K562 (cell line): ENCODE measurements around the gene MCAT. TPM values are rescaled to one million over a fixed set of nuclear protein-coding genes. Genes with fewer than 3 reads are reported as not detected.

Experiments
- BHLHE40 ChIP-seq: IDR thresholded peaks from 2 replicates; pipeline ENCODE4 v1.6.1; 2011; ENCODE audit warnings: low read length, improper control_type of control experiment
- CREM ChIP-seq: IDR thresholded peaks from 2 replicates; pipeline ENCODE4 v1.6.1; 2014; ENCODE audit warnings: antibody characterized with exemption, low read depth
- EGR1 ChIP-seq: fragments of 450-650 bp; conservative IDR thresholded peaks from 2 replicates; pipeline ENCODE4 v1.6.1; 2017; ENCODE audit warnings: mild to moderate bottlenecking
- FOXJ2 ChIP-seq: fragments of 200-800 bp; sonication (Bioruptor generic); IDR thresholded peaks from 2 replicates; pipeline ENCODE4 v1.6.1; 2016; ENCODE audit warnings: missing genetic modification characterization, missing compliant biosample characterization
- FUS ChIP-seq: fragments of 200-400 bp; formaldehyde crosslinking; optimal IDR thresholded peaks from 2 replicates; pipeline ENCODE3; 2017; ENCODE audit warnings: low read depth, low read length
- HCFC1 ChIP-seq: IDR thresholded peaks from 2 replicates; pipeline ENCODE4 v1.6.1; 2012; ENCODE audit warnings: low read depth, low read length, improper control_type of control experiment
- HDAC3 ChIP-seq: fragments of 450-650 bp; IDR thresholded peaks from 2 replicates; pipeline ENCODE4 v1.6.1; 2018; ENCODE audit warnings: borderline replicate concordance, mild to moderate bottlenecking, moderate library complexity; ENCODE audit not compliant: partially characterized antibody
- HNRNPK ChIP-seq: fragments of 200-400 bp; formaldehyde crosslinking; IDR thresholded peaks from one replicate; pipeline ENCODE4 v1.6.1; 2018; ENCODE audit warnings: mild to moderate bottlenecking, low read depth, low read length; ENCODE audit not compliant: poor library complexity, severe bottlenecking
- MAZ ChIP-seq, 2 experiments: fragments of 450-650 bp in 1 of 2; sonication (generic) in 1 of 2; formaldehyde crosslinking; IDR thresholded peaks in 1 of 2; conservative IDR thresholded peaks in 1 of 2; 2 replicates each; pipeline versions ENCODE4 v1.4.0 to v1.5.0; 2020; ENCODE audit warnings: mild to moderate bottlenecking in 1 of 2, missing genetic modification reagents in 1 of 2
- NFYB ChIP-seq: IDR thresholded peaks from 2 replicates; pipeline ENCODE4 v1.6.1; 2011; ENCODE audit warnings: mild to moderate bottlenecking, moderate library complexity; ENCODE audit not compliant: insufficient read length; ENCODE audit errors: extremely low read depth
- RAD51 ChIP-seq: fragments of 450-650 bp; IDR thresholded peaks from 2 replicates; pipeline ENCODE4 v1.7.1; 2016; ENCODE audit warnings: low read depth, mild to moderate bottlenecking, borderline replicate concordance
- SMAD4 ChIP-seq: fragments of 250-450 bp; sonication (Bioruptor Pico); conservative IDR thresholded peaks from 2 replicates; pipeline ENCODE4 v1.8.0; 2021; ENCODE audit warnings: inconsistent platforms, mild to moderate bottlenecking, moderate library complexity
- SRSF1 ChIP-seq: fragments of 200-400 bp; formaldehyde crosslinking; IDR thresholded peaks from 2 replicates; pipeline ENCODE4 v1.6.1; 2017; ENCODE audit warnings: mild to moderate bottlenecking, low read depth, low read length, moderate library complexity
- STAT5A ChIP-seq: IDR thresholded peaks from 2 replicates; pipeline ENCODE4 v1.6.1; 2012; ENCODE audit warnings: low read length, inconsistent platforms, borderline replicate concordance
- ZNF24 ChIP-seq: fragments of 450-650 bp; IDR thresholded peaks from 2 replicates; pipeline ENCODE4 v1.6.1; 2016
- ZNF3 ChIP-seq: fragments of 250-450 bp; sonication (Bioruptor Pico); IDR thresholded peaks from 2 replicates; pipeline ENCODE4 v1.5.0; 2021; ENCODE audit warnings: mild to moderate bottlenecking, moderate library complexity
- ZNF644 ChIP-seq: fragments of 200-800 bp; sonication (Bioruptor generic); IDR thresholded peaks from 2 replicates; pipeline ENCODE4 v1.6.1; 2016; ENCODE audit warnings: low read depth, missing genetic modification characterization, missing compliant biosample characterization
- ZNF780A ChIP-seq: fragments of 250-450 bp; sonication (Bioruptor Pico); IDR thresholded peaks from 2 replicates; pipeline ENCODE4 v1.5.0; 2021; ENCODE audit warnings: mild to moderate bottlenecking
- polyA plus RNA-seq, 8 experiments: library from polyadenylated mRNA; depleted of rRNA in 4 of 8; stranded (reverse) in 5 of 8; unstranded in 3 of 8; fragments of >200 nt; fragmentation: Nextera tagmentation in 2 of 8; fragmentation: Illumina TruSeq in 1 of 8; extraction: Ambion mirVana in 2 of 8; extraction: Trizol in 1 of 8; gene quantifications; 2 replicates each; pipeline versions ENCODE4 v1.2.1 to v1.2.3, GENCODE V29; 2011 to 2014; ENCODE audit warnings: inconsistent platforms in 1 of 8, missing spikeins in 1 of 8
- total RNA-seq, 7 experiments: library from RNA; depleted of rRNA in 6 of 7; stranded (reverse); fragments of >200 nt in 6 of 7; fragmentation: Illumina TruSeq in 2 of 7; extraction: Trizol in 2 of 7; gene quantifications; 2 replicates each; pipeline versions ENCODE4 v1.2.1 to v1.2.3, GENCODE V29; 2011 to 2021; ENCODE audit warnings: low replicate concordance in 1 of 7
- TF ChIP-seq, protein P1 (sequence below): sonication (generic); formaldehyde crosslinking; IDR thresholded peaks from 2 replicates; pipeline ENCODE4 v1.8.1; 2023; ENCODE audit warnings: mild to moderate bottlenecking, missing genetic modification reagents, moderate library complexity
- TF ChIP-seq, protein P2 (sequence below): fragments of 450-650 bp; IDR thresholded peaks from one replicate; pipeline ENCODE4 v1.6.1; 2018; ENCODE audit warnings: mild to moderate bottlenecking, moderate library complexity; ENCODE audit not compliant: partially characterized antibody
- TF ChIP-seq, protein P3 (sequence below): fragments of 250-450 bp; sonication (Bioruptor Pico); IDR thresholded peaks from 2 replicates; pipeline ENCODE4 v1.8.0; 2021; ENCODE audit warnings: borderline replicate concordance, mild to moderate bottlenecking, moderate library complexity; ENCODE audit not compliant: poor library complexity, severe bottlenecking
- TF ChIP-seq, protein P4 (sequence below): fragments of 450-650 bp; formaldehyde crosslinking; IDR thresholded peaks from 2 replicates; pipeline ENCODE4 v1.4.0; 2022; ENCODE audit warnings: missing genetic modification characterization
- TF ChIP-seq, protein P5 (sequence below): fragments of 450-650 bp; formaldehyde crosslinking; IDR thresholded peaks from 2 replicates; pipeline ENCODE4 v1.4.0; 2020; ENCODE audit warnings: mild to moderate bottlenecking, mixed read lengths

The MCAT gene
- total and polyA plus RNA-seq, 9 of the 15 experiments (the other 6 are each of a cell fraction or from before 2014, with no cell fraction given): 3.3 to 27.8 (median 13.9) TPM

DNA sequence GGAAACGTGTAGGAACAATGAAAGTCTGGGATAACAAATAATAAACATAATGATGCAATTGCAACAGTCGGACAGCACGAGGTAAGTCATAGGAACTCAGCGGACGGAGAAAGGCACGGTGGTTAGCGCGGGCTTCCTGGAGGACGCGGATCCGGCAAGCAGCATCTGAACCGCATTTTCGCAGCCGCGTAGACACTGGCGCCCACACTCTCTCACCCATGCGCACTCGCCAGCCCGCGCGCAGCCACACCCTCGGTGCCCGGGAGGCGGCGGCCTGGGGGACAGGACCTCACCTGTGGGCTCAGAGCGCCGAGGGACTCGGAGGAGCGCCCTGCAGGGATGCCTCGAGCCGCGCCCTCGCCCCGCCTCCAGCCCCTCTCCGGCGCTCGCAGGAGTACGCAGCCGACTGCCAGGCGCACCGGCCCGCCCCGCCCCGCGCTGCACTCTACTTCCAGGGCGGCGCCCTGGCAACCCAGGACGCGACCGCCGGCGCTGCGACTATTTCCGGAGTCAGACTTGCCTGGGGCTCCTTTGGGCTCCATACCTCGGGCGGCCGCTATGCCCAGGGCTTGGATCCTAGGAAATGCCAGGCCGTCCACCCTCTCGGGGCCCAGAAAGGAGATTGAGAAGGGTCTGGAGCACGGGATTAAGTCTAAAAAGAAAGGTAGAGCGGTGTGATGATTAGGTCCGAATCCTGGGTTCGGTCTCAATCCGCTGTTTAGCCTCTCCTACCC lies 54.0 kb downstream of the MCAT start, which contains the start of gene TTLL1 (continued):
- TF ChIP-seq, protein P1, sequence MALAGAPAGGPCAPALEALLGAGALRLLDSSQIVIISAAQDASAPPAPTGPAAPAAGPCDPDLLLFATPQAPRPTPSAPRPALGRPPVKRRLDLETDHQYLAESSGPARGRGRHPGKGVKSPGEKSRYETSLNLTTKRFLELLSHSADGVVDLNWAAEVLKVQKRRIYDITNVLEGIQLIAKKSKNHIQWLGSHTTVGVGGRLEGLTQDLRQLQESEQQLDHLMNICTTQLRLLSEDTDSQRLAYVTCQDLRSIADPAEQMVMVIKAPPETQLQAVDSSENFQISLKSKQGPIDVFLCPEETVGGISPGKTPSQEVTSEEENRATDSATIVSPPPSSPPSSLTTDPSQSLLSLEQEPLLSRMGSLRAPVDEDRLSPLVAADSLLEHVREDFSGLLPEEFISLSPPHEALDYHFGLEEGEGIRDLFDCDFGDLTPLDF (CRISPR knock-in tag): no peak
- TF ChIP-seq ZNF644 (tag) (no peak), BHLHE40 (0 out of 2 replicates have a peak, but pooled peaks have one; percentile 8), FOXJ2 (tag) (no peak), CREM (peak; percentile 75), HNRNPK (no peak), STAT5A (no peak), HDAC3 (no peak), RAD51 (no peak), FUS (no peak), EGR1 (no peak), HCFC1 (peak; percentile 78), ZNF3 (CRISPR knock-in tag) (no peak), MAZ (CRISPR knock-in tag; conservative IDR thresholded peaks at IDR 0.05 in 1 of 2, IDR thresholded peaks at IDR 0.05 in 1 of 2) (peak; percentile 74 to 79), NFYB (no peak), ZNF24 (no peak), ZNF780A (CRISPR knock-in tag) (no peak), SMAD4 (CRISPR knock-in tag) (peak; percentile 43; the same call in 1 of the 2 replicates), SRSF1 (no peak)
- TF ChIP-seq, protein P2, sequence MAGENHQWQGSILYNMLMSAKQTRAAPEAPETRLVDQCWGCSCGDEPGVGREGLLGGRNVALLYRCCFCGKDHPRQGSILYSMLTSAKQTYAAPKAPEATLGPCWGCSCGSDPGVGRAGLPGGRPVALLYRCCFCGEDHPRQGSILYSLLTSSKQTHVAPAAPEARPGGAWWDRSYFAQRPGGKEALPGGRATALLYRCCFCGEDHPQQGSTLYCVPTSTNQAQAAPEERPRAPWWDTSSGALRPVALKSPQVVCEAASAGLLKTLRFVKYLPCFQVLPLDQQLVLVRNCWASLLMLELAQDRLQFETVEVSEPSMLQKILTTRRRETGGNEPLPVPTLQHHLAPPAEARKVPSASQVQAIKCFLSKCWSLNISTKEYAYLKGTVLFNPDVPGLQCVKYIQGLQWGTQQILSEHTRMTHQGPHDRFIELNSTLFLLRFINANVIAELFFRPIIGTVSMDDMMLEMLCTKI: no peak
- TF ChIP-seq, protein P3, sequence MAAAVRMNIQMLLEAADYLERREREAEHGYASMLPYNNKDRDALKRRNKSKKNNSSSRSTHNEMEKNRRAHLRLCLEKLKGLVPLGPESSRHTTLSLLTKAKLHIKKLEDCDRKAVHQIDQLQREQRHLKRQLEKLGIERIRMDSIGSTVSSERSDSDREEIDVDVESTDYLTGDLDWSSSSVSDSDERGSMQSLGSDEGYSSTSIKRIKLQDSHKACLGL: no peak
- TF ChIP-seq, protein P4, sequence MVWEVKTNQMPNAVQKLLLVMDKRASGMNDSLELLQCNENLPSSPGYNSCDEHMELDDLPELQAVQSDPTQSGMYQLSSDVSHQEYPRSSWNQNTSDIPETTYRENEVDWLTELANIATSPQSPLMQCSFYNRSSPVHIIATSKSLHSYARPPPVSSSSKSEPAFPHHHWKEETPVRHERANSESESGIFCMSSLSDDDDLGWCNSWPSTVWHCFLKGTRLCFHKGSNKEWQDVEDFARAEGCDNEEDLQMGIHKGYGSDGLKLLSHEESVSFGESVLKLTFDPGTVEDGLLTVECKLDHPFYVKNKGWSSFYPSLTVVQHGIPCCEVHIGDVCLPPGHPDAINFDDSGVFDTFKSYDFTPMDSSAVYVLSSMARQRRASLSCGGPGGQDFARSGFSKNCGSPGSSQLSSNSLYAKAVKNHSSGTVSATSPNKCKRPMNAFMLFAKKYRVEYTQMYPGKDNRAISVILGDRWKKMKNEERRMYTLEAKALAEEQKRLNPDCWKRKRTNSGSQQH: no peak
- TF ChIP-seq, protein P5, sequence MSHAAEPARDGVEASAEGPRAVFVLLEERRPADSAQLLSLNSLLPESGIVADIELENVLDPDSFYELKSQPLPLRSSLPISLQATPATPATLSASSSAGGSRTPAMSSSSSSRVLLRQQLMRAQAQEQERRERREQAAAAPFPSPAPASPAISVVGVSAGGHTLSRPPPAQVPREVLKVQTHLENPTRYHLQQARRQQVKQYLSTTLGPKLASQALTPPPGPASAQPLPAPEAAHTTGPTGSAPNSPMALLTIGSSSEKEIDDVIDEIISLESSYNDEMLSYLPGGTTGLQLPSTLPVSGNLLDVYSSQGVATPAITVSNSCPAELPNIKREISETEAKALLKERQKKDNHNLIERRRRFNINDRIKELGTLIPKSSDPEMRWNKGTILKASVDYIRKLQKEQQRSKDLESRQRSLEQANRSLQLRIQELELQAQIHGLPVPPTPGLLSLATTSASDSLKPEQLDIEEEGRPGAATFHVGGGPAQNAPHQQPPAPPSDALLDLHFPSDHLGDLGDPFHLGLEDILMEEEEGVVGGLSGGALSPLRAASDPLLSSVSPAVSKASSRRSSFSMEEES (CRISPR knock-in tag): no peak
